H9 (cell line): ENCODE data around the gene TMEM161A. TPM values are rescaled to one million over a fixed set of nuclear protein-coding genes. Genes with fewer than 3 reads are reported as not detected.

Experiments used
- DNase-seq: peaks from one replicate; pipeline ENCODE4 v3.0.0-alpha.2; 2017
- H2AFZ ChIP-seq: one replicate; pipeline ENCODE4 v1.6.1; 2013; ENCODE audit warnings: mild to moderate bottlenecking, low read length, control low read depth, moderate library complexity
- H2AK5ac ChIP-seq: 2 replicates; pipeline ENCODE4 v1.6.1; 2013; ENCODE audit warnings: low read length, control low read depth, mixed read lengths; ENCODE audit not compliant: insufficient read length
- H2BK120ac ChIP-seq: one replicate; pipeline ENCODE4 v1.6.1; 2013; ENCODE audit warnings: low read depth, mild to moderate bottlenecking, low read length, control low read depth, inconsistent platforms; ENCODE audit not compliant: poor library complexity, severe bottlenecking
- H2BK12ac ChIP-seq: 2 replicates; pipeline ENCODE4 v1.6.1; 2013; ENCODE audit warnings: low read length, control low read depth, mixed read lengths, low read depth; ENCODE audit not compliant: insufficient read length
- H2BK15ac ChIP-seq: 2 replicates; pipeline ENCODE4 v1.6.1; 2013; ENCODE audit warnings: low read depth, low read length, control low read depth
- H2BK20ac ChIP-seq: one replicate; pipeline ENCODE4 v1.6.1; 2013; ENCODE audit warnings: low read depth, mild to moderate bottlenecking, low read length, control low read depth, inconsistent platforms; ENCODE audit not compliant: poor library complexity, severe bottlenecking
- H2BK5ac ChIP-seq: 2 replicates; pipeline ENCODE4 v1.6.1; 2013; ENCODE audit warnings: low read length, control low read depth, mixed read lengths; ENCODE audit not compliant: insufficient read length
- H3K14ac ChIP-seq: 2 replicates; pipeline ENCODE4 v1.6.1; 2013; ENCODE audit warnings: low read length, control low read depth; ENCODE audit not compliant: insufficient read depth
- H3K18ac ChIP-seq: 2 replicates; pipeline ENCODE4 v1.6.1; 2013; ENCODE audit warnings: low read depth, mild to moderate bottlenecking, mixed read lengths, low read length, control low read depth; ENCODE audit not compliant: insufficient read length
- H3K23ac ChIP-seq: 2 replicates; pipeline ENCODE4 v1.6.1; 2013; ENCODE audit warnings: low read length, control low read depth, mixed read lengths, low read depth; ENCODE audit not compliant: insufficient read length
- H3K23me2 ChIP-seq: 2 replicates; pipeline ENCODE4 v1.6.1; 2013; ENCODE audit warnings: low read depth, mild to moderate bottlenecking, mixed read lengths, low read length, control low read depth; ENCODE audit not compliant: insufficient read length, poor library complexity, severe bottlenecking
- H3K27ac ChIP-seq: 2 replicates; pipeline ENCODE4 v1.5.1; 2013; ENCODE audit warnings: low read length, control low read depth, mixed read lengths, low read depth; ENCODE audit not compliant: insufficient read length
- H3K27me3 ChIP-seq: 2 replicates; pipeline ENCODE4 v1.6.1; 2013; ENCODE audit warnings: low read length, control low read depth, inconsistent platforms; ENCODE audit not compliant: insufficient read depth
- H3K4ac ChIP-seq: 2 replicates; pipeline ENCODE4 v1.6.1; 2013; ENCODE audit warnings: low read depth, mild to moderate bottlenecking, control low read depth, inconsistent platforms, low read length, moderate library complexity
- H3K4me1 ChIP-seq: 2 replicates; pipeline ENCODE4 v1.6.1; 2013; ENCODE audit warnings: low read length, control low read depth, inconsistent platforms; ENCODE audit not compliant: insufficient read depth
- H3K4me2 ChIP-seq: 2 replicates; pipeline ENCODE4 v1.6.1; 2013; ENCODE audit warnings: low read length, control low read depth, mixed read lengths; ENCODE audit not compliant: insufficient read length, insufficient read depth
- H3K56ac ChIP-seq: 2 replicates; pipeline ENCODE4 v1.6.1; 2013; ENCODE audit warnings: low read depth, mild to moderate bottlenecking, mixed read lengths, low read length, control low read depth; ENCODE audit not compliant: insufficient read length
- H3K79me1 ChIP-seq: 2 replicates; pipeline ENCODE4 v1.6.1; 2013; ENCODE audit warnings: low read depth, mild to moderate bottlenecking, moderate library complexity, low read length, control low read depth, inconsistent platforms; ENCODE audit not compliant: insufficient read depth, poor library complexity, severe bottlenecking
- H3K79me2 ChIP-seq: 2 replicates; pipeline ENCODE4 v1.6.1; 2013; ENCODE audit warnings: low read length, control low read depth, inconsistent platforms; ENCODE audit not compliant: insufficient read depth
- H3K9ac ChIP-seq: 2 replicates; pipeline ENCODE4 v1.6.1; 2013; ENCODE audit warnings: low read length, control low read depth, mixed read lengths; ENCODE audit not compliant: insufficient read length; ENCODE audit errors: extremely low read depth
- H3K9me3 ChIP-seq: one replicate; pipeline ENCODE4 v1.6.1; 2013; ENCODE audit warnings: low read depth, low read length, inconsistent platforms; ENCODE audit not compliant: control insufficient read depth
- H3T11ph ChIP-seq: one replicate; pipeline ENCODE4 v1.6.1; 2013; ENCODE audit warnings: mild to moderate bottlenecking, low read length, control low read depth, inconsistent platforms
- H4K20me1 ChIP-seq: one replicate; pipeline ENCODE4 v1.6.1; 2013; ENCODE audit not compliant: control insufficient read depth, insufficient read length, insufficient read depth
- H4K5ac ChIP-seq: 2 replicates; pipeline ENCODE4 v1.6.1; 2013; ENCODE audit warnings: low read depth, mild to moderate bottlenecking, mixed read lengths, low read length, control low read depth; ENCODE audit not compliant: insufficient read length
- H4K8ac ChIP-seq: replicated peaks from 2 replicates; pipeline ENCODE4 v1.6.1; 2013; ENCODE audit warnings: low read length, control low read depth, mixed read lengths, low read depth; ENCODE audit not compliant: insufficient read length
- H4K91ac ChIP-seq: 2 replicates; pipeline ENCODE4 v1.6.1; 2013; ENCODE audit warnings: low read depth, mild to moderate bottlenecking, moderate library complexity, mixed read lengths, low read length, control low read depth; ENCODE audit not compliant: insufficient read length
- H3K27ac Mint-ChIP-seq, 3 experiments: 2 replicates in 2 of 3; 3 replicates in 1 of 3; pipeline ENCODE4 v1.8.0; 2020 to 2021; ENCODE audit warnings: mixed read lengths in 3 of 3, mild to moderate bottlenecking in 1 of 3, moderate library complexity in 1 of 3
- H3K27me3 Mint-ChIP-seq: 2 replicates; pipeline ENCODE4 v1.8.0; 2021; ENCODE audit warnings: low read depth, mild to moderate bottlenecking, moderate library complexity, mixed read lengths
- H3K36me3 Mint-ChIP-seq, 3 experiments: 2 replicates in 2 of 3; 3 replicates in 1 of 3; pipeline ENCODE4 v1.8.0; 2020 to 2021; ENCODE audit warnings: low read depth in 3 of 3, mixed read lengths in 3 of 3; ENCODE audit not compliant: insufficient read depth in 1 of 3
- H3K4me1 Mint-ChIP-seq, 2 experiments: 2 replicates each; pipeline ENCODE4 v1.8.0; 2020; ENCODE audit warnings: mixed read lengths in 2 of 2
- H3K4me3 Mint-ChIP-seq, 2 experiments: 2 replicates in 1 of 2; 3 replicates in 1 of 2; pipeline ENCODE4 v1.8.0; 2020 to 2021; ENCODE audit warnings: mild to moderate bottlenecking in 2 of 2, mixed read lengths in 2 of 2, moderate library complexity in 1 of 2
- H3K9me3 Mint-ChIP-seq, 2 experiments: 2 replicates in 1 of 2; 3 replicates in 1 of 2; pipeline ENCODE4 v1.8.0; 2020; ENCODE audit warnings: mild to moderate bottlenecking in 2 of 2, mixed read lengths in 2 of 2, moderate library complexity in 1 of 2
- CTCF ChIP-seq: fragments of 200-600 bp; sonication (generic); conservative IDR thresholded peaks from 3 replicates; pipeline ENCODE4 v1.8.0; 2021; ENCODE audit warnings: antibody characterized with exemption, mild to moderate bottlenecking
- WGBS: extraction: QIAGEN DNeasy Blood & Tissue Kit; methylation state at CpG from one replicate; pipeline ENCODE4 v1.1.7; 2013; ENCODE audit warnings: missing lambda C conversion rate, low lambda C conversion rate, mixed read lengths; ENCODE audit not compliant: insufficient read length; ENCODE audit errors: extremely low coverage; 5-methylcytosine and 5-hydroxymethylcytosine counted together
- total RNA-seq: library from RNA; stranded (reverse); gene quantifications from 2 replicates; pipeline ENCODE4 v1.2.1, GENCODE V29; 2021

Gene TMEM161A
- total RNA-seq, 1 experiment from 2014 or later = 40.9 TPM

- no CpG with 5 or more reads among the region's 10 CpGs for WGBS
- Histone ChIP-seq H3K14ac (no peak overlapping the region), H2BK5ac (no peak overlapping the region), H3K9ac (no peak overlapping the region), H3T11ph (no peak overlapping the region), H3K56ac (no peak overlapping the region), H4K20me1 (no peaks in the 10 kb centered on the region), H2AK5ac (no peak overlapping the region), H2BK12ac (no peak overlapping the region), H3K27ac (no peak overlapping the region), H3K4me1 (peaks cover 3% of the 10 kb centered on the region; the same call in 1 of the 2 replicates), H2AFZ (no peak overlapping the region), H3K18ac (no peak overlapping the region), H3K79me1 (no peaks in the 10 kb centered on the region), H4K91ac (no peak overlapping the region), H2BK15ac (no peak overlapping the region), H3K4me2 (no peak overlapping the region), H3K9me3 (no peaks in the 10 kb centered on the region), H3K23ac (no peak overlapping the region), H3K27me3 (no peaks in the 10 kb centered on the region), H2BK20ac (no peak overlapping the region), H2BK120ac (no peak overlapping the region), H3K79me2 (no peaks in the 10 kb centered on the region), H4K5ac (no peak overlapping the region), H3K4ac (no peak overlapping the region), H3K23me2 (no peaks in the 10 kb centered on the region), H4K8ac (no peak overlapping the region)
- no peaks in the 10 kb centered on the region for H3K9me3 Mint-ChIP-seq
- H3K4me3 Mint-ChIP-seq = no peak overlapping the region; a peak in 1 of 5 replicates
- H3K27me3 Mint-ChIP-seq = peaks cover 38% of the 10 kb centered on the region
- TF ChIP-seq CTCF = no peak
- H3K27ac Mint-ChIP-seq = no peak overlapping the region
- H3K4me1 Mint-ChIP-seq = peaks cover 6 to 8% of the 10 kb centered on the region in 2 experiments
- no peaks in the 10 kb centered on the region for H3K36me3 Mint-ChIP-seq
- DNase-seq = no peak
These were observed 54.7 kb downstream of the TMEM161A start for GRCh38 chr19:19083413-19084178.
